HL-60 (cell line): Measurements from ENCODE around the gene FAM227B.

ENCODE experiments used
- POLR2AphosphoS5 ChIP-seq: IDR thresholded peaks from 2 replicates; pipeline ENCODE4 v1.6.1; 2012; ENCODE audit warnings: low read depth
- SPI1 ChIP-seq: IDR thresholded peaks from 2 replicates; pipeline ENCODE4 v1.6.1; 2012; ENCODE audit warnings: low read depth, mild to moderate bottlenecking, borderline replicate concordance
- TF ChIP-seq, protein P1 (sequence below): IDR thresholded peaks from one replicate; pipeline ENCODE4 v1.5.1; 2011; ENCODE audit warnings: low read length, control low read depth, inconsistent platforms; ENCODE audit not compliant: insufficient read depth
- TF ChIP-seq, protein P2 (sequence below): IDR thresholded peaks from 2 replicates; pipeline ENCODE4 v1.6.1; 2012; ENCODE audit warnings: low read depth; ENCODE audit not compliant: insufficient replicate concordance

DNA sequence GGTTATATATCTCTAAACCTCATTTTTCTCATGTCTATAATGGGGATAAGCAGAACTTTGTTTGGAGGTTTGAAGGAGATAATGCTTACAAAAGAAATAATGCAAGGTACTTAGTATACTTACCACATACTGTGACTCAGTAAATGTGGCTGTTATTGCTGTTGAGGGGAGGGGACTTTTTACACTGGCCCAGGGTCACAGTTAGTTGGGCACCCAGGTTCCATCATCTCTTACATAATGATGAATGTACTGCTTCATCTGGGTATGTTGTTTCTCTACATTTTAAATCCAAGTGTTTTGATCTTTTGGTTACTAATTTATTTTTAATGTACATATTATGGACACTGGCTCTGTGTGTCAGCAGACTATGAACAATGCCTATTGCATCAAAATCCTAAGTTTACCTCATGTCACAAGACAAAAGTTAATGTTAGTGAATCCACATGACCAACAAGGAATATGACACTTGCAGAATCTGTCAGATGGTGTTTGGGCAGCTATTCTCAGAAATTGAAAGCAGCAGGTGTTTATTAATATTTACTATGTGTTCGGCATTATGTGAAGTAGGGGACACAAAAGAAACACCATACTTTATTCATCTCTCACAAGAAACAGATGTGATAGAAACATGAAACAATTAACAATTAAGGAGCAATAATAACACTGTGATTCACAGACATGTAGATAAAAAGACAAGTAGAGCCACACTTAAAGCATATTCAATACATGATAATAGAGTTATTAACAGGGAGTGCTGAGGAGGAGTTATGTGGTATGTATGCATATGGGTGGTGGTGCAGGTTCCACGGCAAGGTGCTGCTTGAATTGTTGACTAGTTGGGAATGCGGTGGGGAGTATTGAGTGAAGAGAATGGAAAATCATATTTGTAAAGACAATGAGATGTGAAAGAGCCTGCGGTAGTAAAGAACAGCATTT lies 340.8 kb downstream of the FAM227B start:
- TF ChIP-seq POLR2AphosphoS5 = no peak
- TF ChIP-seq, protein P1, sequence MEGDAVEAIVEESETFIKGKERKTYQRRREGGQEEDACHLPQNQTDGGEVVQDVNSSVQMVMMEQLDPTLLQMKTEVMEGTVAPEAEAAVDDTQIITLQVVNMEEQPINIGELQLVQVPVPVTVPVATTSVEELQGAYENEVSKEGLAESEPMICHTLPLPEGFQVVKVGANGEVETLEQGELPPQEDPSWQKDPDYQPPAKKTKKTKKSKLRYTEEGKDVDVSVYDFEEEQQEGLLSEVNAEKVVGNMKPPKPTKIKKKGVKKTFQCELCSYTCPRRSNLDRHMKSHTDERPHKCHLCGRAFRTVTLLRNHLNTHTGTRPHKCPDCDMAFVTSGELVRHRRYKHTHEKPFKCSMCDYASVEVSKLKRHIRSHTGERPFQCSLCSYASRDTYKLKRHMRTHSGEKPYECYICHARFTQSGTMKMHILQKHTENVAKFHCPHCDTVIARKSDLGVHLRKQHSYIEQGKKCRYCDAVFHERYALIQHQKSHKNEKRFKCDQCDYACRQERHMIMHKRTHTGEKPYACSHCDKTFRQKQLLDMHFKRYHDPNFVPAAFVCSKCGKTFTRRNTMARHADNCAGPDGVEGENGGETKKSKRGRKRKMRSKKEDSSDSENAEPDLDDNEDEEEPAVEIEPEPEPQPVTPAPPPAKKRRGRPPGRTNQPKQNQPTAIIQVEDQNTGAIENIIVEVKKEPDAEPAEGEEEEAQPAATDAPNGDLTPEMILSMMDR = no peak
- no peak for TF ChIP-seq SPI1
- TF ChIP-seq, protein P2, sequence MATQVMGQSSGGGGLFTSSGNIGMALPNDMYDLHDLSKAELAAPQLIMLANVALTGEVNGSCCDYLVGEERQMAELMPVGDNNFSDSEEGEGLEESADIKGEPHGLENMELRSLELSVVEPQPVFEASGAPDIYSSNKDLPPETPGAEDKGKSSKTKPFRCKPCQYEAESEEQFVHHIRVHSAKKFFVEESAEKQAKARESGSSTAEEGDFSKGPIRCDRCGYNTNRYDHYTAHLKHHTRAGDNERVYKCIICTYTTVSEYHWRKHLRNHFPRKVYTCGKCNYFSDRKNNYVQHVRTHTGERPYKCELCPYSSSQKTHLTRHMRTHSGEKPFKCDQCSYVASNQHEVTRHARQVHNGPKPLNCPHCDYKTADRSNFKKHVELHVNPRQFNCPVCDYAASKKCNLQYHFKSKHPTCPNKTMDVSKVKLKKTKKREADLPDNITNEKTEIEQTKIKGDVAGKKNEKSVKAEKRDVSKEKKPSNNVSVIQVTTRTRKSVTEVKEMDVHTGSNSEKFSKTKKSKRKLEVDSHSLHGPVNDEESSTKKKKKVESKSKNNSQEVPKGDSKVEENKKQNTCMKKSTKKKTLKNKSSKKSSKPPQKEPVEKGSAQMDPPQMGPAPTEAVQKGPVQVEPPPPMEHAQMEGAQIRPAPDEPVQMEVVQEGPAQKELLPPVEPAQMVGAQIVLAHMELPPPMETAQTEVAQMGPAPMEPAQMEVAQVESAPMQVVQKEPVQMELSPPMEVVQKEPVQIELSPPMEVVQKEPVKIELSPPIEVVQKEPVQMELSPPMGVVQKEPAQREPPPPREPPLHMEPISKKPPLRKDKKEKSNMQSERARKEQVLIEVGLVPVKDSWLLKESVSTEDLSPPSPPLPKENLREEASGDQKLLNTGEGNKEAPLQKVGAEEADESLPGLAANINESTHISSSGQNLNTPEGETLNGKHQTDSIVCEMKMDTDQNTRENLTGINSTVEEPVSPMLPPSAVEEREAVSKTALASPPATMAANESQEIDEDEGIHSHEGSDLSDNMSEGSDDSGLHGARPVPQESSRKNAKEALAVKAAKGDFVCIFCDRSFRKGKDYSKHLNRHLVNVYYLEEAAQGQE = no peak
